ENCODE measurements around the gene PAFAH1B1.

The PAFAH1B1 gene

DNA sequence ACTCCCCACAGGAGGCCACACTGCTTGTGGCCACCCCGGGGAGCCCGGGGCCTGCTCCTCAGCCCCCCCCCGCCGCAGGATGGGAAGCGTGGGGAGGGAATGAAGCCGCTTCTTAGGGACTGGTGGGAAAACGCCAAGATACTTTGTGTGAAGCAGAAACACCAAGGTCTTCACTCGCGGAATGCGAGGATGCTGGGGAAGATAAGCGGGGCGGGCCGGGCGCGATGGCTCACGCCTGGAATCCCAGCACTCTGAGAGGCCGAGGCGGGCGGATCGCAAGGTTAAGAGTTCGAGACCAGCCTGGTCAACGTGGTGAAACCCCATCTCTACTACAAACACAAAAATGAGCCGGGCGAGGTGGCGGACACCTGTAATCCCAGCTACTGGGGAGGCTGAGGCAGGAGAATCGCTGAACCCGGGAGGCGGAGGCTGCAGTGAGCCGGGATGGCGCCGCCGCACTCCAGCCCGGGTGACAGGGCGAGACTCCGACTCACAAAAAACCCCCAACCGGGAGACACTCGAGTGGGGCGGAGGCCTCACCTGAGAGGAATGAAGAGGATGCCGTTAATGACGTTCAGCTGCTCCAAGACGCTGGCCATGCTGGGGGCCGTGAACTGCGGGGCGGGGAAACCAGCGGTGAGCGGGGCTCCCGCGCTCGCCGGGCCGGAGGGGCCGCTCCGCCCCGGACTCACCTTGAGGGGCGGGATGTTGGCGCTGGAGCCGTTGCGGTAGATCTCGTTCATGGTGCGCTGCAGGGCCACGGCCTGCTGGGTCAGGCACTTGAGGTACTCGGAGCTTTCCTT, 97.8 kb downstream of the PAFAH1B1 start:
- TF ChIP-seq, protein P1, sequence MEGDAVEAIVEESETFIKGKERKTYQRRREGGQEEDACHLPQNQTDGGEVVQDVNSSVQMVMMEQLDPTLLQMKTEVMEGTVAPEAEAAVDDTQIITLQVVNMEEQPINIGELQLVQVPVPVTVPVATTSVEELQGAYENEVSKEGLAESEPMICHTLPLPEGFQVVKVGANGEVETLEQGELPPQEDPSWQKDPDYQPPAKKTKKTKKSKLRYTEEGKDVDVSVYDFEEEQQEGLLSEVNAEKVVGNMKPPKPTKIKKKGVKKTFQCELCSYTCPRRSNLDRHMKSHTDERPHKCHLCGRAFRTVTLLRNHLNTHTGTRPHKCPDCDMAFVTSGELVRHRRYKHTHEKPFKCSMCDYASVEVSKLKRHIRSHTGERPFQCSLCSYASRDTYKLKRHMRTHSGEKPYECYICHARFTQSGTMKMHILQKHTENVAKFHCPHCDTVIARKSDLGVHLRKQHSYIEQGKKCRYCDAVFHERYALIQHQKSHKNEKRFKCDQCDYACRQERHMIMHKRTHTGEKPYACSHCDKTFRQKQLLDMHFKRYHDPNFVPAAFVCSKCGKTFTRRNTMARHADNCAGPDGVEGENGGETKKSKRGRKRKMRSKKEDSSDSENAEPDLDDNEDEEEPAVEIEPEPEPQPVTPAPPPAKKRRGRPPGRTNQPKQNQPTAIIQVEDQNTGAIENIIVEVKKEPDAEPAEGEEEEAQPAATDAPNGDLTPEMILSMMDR (IDR thresholded peaks at IDR 0.05; ENCODE audit: insufficient read depth, low read length, poor library complexity, severe bottlenecking), result no peak
- Histone ChIP-seq H3K27me3 (replicated peaks; ENCODE audit: control insufficient read depth, insufficient read depth, low read length) (no peaks in the 10 kb centered on the region), H3K4me3 (replicated peaks; ENCODE audit: low read depth, low read length) (no peak overlapping the region), H3K36me3 (ENCODE audit: control insufficient read depth, insufficient read depth, low read length) (peaks cover 27% of the 10 kb centered on the region)
- DNase-seq (ENCODE audit: extremely low read depth, insufficient read length), result no peak

- no peaks in the 10 kb centered on the region for H3K27me3 ChIP-seq (replicated peaks; ENCODE audit: control insufficient read depth, insufficient read depth, low read length)
- no peak for DNase-seq (ENCODE audit: extremely low read depth, insufficient read length)
- TF ChIP-seq, protein P1 (IDR thresholded peaks at IDR 0.05; ENCODE audit: insufficient read depth, low read length, poor library complexity, severe bottlenecking), result no peak
- H3K36me3 ChIP-seq (ENCODE audit: control insufficient read depth, insufficient read depth, low read length), result peaks cover 32% of the 10 kb centered on the region
- H3K4me3 ChIP-seq (replicated peaks; ENCODE audit: low read depth, low read length), result no peak overlapping the region
Measured at GRCh38 chr17:2691965-2692780, 98.7 kb downstream of the PAFAH1B1 start.

- peaks cover 32% of the 10 kb centered on the region for H3K36me3 ChIP-seq (ENCODE audit: control insufficient read depth, insufficient read depth, low read length)
- no peaks in the 10 kb centered on the region for H3K27me3 ChIP-seq (replicated peaks; ENCODE audit: control insufficient read depth, insufficient read depth, low read length)
- TF ChIP-seq, protein P1 (IDR thresholded peaks at IDR 0.05; ENCODE audit: insufficient read depth, low read length, poor library complexity, severe bottlenecking), result no peak
- no peak overlapping the region for H3K4me3 ChIP-seq (replicated peaks; ENCODE audit: low read depth, low read length)
- no peak for DNase-seq (ENCODE audit: extremely low read depth, insufficient read length)
Measured at GRCh38 chr17:2692781-2693135, 99.3 kb downstream of the PAFAH1B1 start.

GRCh38 chr17:2693561-2694380, 100.3 kb downstream of the PAFAH1B1 start:
- H3K27me3 ChIP-seq (replicated peaks; ENCODE audit: control insufficient read depth, insufficient read depth, low read length), result no peaks in the 10 kb centered on the region
- DNase-seq (ENCODE audit: extremely low read depth, insufficient read length), result no peak
- H3K36me3 ChIP-seq (ENCODE audit: control insufficient read depth, insufficient read depth, low read length), result peaks cover 39% of the 10 kb centered on the region
- TF ChIP-seq, protein P1 (IDR thresholded peaks at IDR 0.05; ENCODE audit: insufficient read depth, low read length, poor library complexity, severe bottlenecking), result no peak
- H3K4me3 ChIP-seq (replicated peaks; ENCODE audit: low read depth, low read length), result no peak overlapping the region

DNA sequence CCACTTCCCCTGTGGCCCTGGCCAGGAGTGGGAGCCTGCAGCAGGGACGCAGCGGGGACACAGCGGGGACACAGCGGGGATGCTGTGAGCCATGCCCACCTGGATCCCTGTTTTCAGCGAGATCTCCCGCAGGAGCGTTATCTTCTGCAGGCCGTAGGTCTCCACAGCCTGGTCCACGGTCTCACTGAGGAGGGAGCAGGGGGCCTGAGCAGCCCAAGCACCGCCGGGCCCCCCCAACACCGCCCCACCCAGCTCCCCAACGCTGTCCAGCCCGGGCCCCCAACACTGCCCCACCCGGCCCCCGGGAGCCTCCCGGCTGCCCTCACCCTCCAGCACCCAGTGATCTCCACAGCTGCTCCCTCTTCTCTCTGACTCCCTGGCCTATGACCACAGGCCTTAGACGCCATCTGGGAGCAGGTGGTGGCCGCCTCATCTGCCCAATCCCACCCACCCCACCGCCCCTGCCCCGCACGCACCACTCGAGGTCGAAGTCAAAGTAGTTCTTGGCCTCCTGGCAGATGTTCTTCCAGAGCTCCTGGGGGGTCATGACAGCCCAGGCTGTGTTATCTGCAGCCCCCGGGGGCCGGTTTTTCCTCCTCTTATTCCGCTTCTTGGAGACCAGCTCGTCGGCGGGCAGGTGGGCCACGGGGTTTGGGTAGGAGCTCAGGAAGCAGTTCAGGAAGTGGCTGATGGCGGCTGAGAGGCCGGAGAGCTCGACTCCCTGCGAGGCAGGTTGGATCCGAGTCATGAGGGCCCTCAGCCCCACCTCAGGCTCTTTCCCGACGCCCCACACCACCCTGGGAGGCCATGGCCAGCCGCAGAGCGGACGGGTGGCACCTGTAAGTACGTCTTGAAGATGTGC, 101.2 kb downstream of the PAFAH1B1 start:
- H3K27me3 ChIP-seq (replicated peaks; ENCODE audit: control insufficient read depth, insufficient read depth, low read length), result no peaks in the 10 kb centered on the region
- peaks cover 39% of the 10 kb centered on the region for H3K36me3 ChIP-seq (ENCODE audit: control insufficient read depth, insufficient read depth, low read length)
- TF ChIP-seq, protein P1 (IDR thresholded peaks at IDR 0.05; ENCODE audit: insufficient read depth, low read length, poor library complexity, severe bottlenecking), result no peak
- no peak overlapping the region for H3K4me3 ChIP-seq (replicated peaks; ENCODE audit: low read depth, low read length)
- DNase-seq (ENCODE audit: extremely low read depth, insufficient read length), result no peak
